Mucosa of rectum (tissue), 2 donors: ENCODE results near the gene NOB1.
A peak's percentile ranks its signal among the peaks of the same experiment; 100 is the strongest.
"Not testable (repeated sequence)": the region's sequence is repeated elsewhere in the genome, so short reads cannot be mapped to it uniquely, and the experiment has no call there.

Experiments
- H3K27ac ChIP-seq, 2 donors: one replicate each; pipeline ENCODE4 v1.7.0; 2013; ENCODE audit warnings: inconsistent platforms in 2 of 2, low read depth in 2 of 2, low read length in 2 of 2
- H3K27me3 ChIP-seq, 2 donors: one replicate each; pipeline ENCODE4 v1.7.0; 2013; ENCODE audit warnings: low read length in 2 of 2; ENCODE audit not compliant: control insufficient read depth in 2 of 2, insufficient read depth in 2 of 2
- H3K36me3 ChIP-seq, 2 donors: one replicate each; pipeline ENCODE4 v1.7.0; 2013; ENCODE audit warnings: low read length in 2 of 2; ENCODE audit not compliant: control insufficient read depth in 2 of 2, insufficient read depth in 2 of 2
- H3K4me1 ChIP-seq, 2 donors: one replicate each; pipeline ENCODE4 v1.7.0; 2013; ENCODE audit warnings: low read length in 2 of 2, mild to moderate bottlenecking in 1 of 2; ENCODE audit not compliant: control insufficient read depth in 2 of 2, insufficient read depth in 2 of 2
- H3K4me3 ChIP-seq, 2 donors: one replicate each; pipeline ENCODE4 v1.7.0; 2013; ENCODE audit warnings: low read length in 2 of 2
- H3K9ac ChIP-seq, 2 donors: one replicate each; pipeline ENCODE4 v1.7.0; 2013; ENCODE audit warnings: low read length in 2 of 2, low read depth in 1 of 2, mild to moderate bottlenecking in 1 of 2
- H3K9me3 ChIP-seq, 2 donors: one replicate each; pipeline ENCODE4 v1.7.0; 2013; ENCODE audit warnings: low read length in 2 of 2; ENCODE audit not compliant: control insufficient read depth in 2 of 2
- donor health status: healthy.
- donor health status: Normal muscosa, but diverticular disease.

NOB1 gene

GRCh38 chr16:69754469-69755310 lies at the start of gene NOB1:
Gene NOB1 (minus strand): TSS chr16:69754926. CDS start chr16:69754910, 16 bp downstream.
- Histone ChIP-seq H3K27ac (peak within 1 kb of the TSS; percentile 56 to 58), H3K4me3 (peak within 1 kb of the TSS; percentile 85 to 98), H3K9me3 (no peaks in the 10 kb centered on the region), H3K36me3 (peaks cover 0 to 11% of the 10 kb centered on the region in 2 donors), H3K4me1 (peaks cover 0 to 16% of the 10 kb centered on the region in 2 donors), H3K27me3 (no peaks in the 10 kb centered on the region), H3K9ac (peak within 1 kb of the TSS; percentile 76 to 90)

GRCh38 chr16:69804297-69804696 lies 49.6 kb upstream of the NOB1 start:
- no peak overlapping the region for H3K27ac ChIP-seq
- H3K9me3 ChIP-seq = no peaks in the 10 kb centered on the region
- H3K36me3 ChIP-seq = peaks cover 24 to 31% of the 10 kb centered on the region in 2 donors
- H3K27me3 ChIP-seq = no peaks in the 10 kb centered on the region
- no peaks in the 10 kb centered on the region for H3K4me1 ChIP-seq
- no peak overlapping the region for H3K9ac ChIP-seq
- no peak overlapping the region for H3K4me3 ChIP-seq

GRCh38 chr16:69799611-69800031 lies 44.9 kb upstream of the NOB1 start:
- peaks cover 25 to 32% of the 10 kb centered on the region in 2 donors for H3K36me3 ChIP-seq
- H3K27ac ChIP-seq = no peak overlapping the region
- H3K9ac ChIP-seq = no peak overlapping the region
- H3K27me3 ChIP-seq = no peaks in the 10 kb centered on the region
- H3K4me3 ChIP-seq = no peak overlapping the region
- H3K9me3 ChIP-seq = no peaks in the 10 kb centered on the region
- peaks cover 0 to 3% of the 10 kb centered on the region in 2 donors for H3K4me1 ChIP-seq

- H3K27me3 ChIP-seq = no peaks in the 10 kb centered on the region
- H3K4me3 ChIP-seq = no peak overlapping the region
- H3K27ac ChIP-seq = no peak overlapping the region
- H3K9ac ChIP-seq = no peak overlapping the region
- no peaks in the 10 kb centered on the region for H3K9me3 ChIP-seq
- peaks cover 0 to 3% of the 10 kb centered on the region in 2 donors for H3K4me1 ChIP-seq
- peaks cover 24 to 33% of the 10 kb centered on the region in 2 donors for H3K36me3 ChIP-seq
Measured at GRCh38 chr16:69798466-69798865, 43.7 kb upstream of the NOB1 start.

GRCh38 chr16:69796285-69797118 lies 41.8 kb upstream of the NOB1 start:
- peaks cover 0 to 3% of the 10 kb centered on the region in 2 donors for H3K4me1 ChIP-seq
- H3K9me3 ChIP-seq = no peaks in the 10 kb centered on the region
- no peaks in the 10 kb centered on the region for H3K27me3 ChIP-seq
- H3K27ac ChIP-seq = no peak overlapping the region
- H3K9ac ChIP-seq = no peak overlapping the region
- peak overlapping the region in 1 of 2 donors; percentile 11 for H3K4me3 ChIP-seq
- peaks cover 26 to 29% of the 10 kb centered on the region in 2 donors for H3K36me3 ChIP-seq

GRCh38 chr16:69794486-69794885 lies 39.8 kb upstream of the NOB1 start:
- Histone ChIP-seq H3K27me3 (no peaks in the 10 kb centered on the region), H3K36me3 (peaks cover 17 to 24% of the 10 kb centered on the region in 2 donors), H3K27ac (no peak overlapping the region), H3K9ac (no peak overlapping the region), H3K4me1 (peaks cover 0 to 3% of the 10 kb centered on the region in 2 donors), H3K4me3 (no peak overlapping the region), H3K9me3 (no peaks in the 10 kb centered on the region)

- Histone ChIP-seq H3K9me3 (no peaks in the 10 kb centered on the region), H3K9ac (no peak overlapping the region), H3K27me3 (no peaks in the 10 kb centered on the region), H3K36me3 (peaks cover 14 to 18% of the 10 kb centered on the region in 2 donors), H3K4me3 (no peak overlapping the region), H3K27ac (no peak overlapping the region), H3K4me1 (peaks cover 0 to 3% of the 10 kb centered on the region in 2 donors)
Measured at GRCh38 chr16:69793526-69793925, 38.8 kb upstream of the NOB1 start.

- not testable (repeated sequence) for H3K9ac ChIP-seq, H3K4me1 ChIP-seq
- H3K36me3 ChIP-seq = peaks cover 24 to 31% of the 10 kb centered on the region in 2 donors
Measured at GRCh38 chr16:69791391-69791847, 36.7 kb upstream of the NOB1 start.

GRCh38 chr16:69787883-69788282 lies 33.2 kb upstream of the NOB1 start:
- no peak overlapping the region for H3K9ac ChIP-seq
- no peak overlapping the region for H3K27ac ChIP-seq
- H3K9me3 ChIP-seq = no peaks in the 10 kb centered on the region
- no peaks in the 10 kb centered on the region for H3K27me3 ChIP-seq
- H3K4me1 ChIP-seq = peaks cover 2% of the 10 kb centered on the region in 2 donors
- H3K36me3 ChIP-seq = peaks cover 31 to 32% of the 10 kb centered on the region in 2 donors
- H3K4me3 ChIP-seq = no peak overlapping the region

More at GRCh38 chr16:69791391-69791847, 36.7 kb upstream of the NOB1 start:
- H3K4me3 ChIP-seq, H3K27me3 ChIP-seq, H3K9me3 ChIP-seq, H3K27ac ChIP-seq: not testable (repeated sequence)

GRCh38 chr16:69784586-69784985 lies 29.9 kb upstream of the NOB1 start:
- Histone ChIP-seq H3K36me3 (peaks cover 26 to 27% of the 10 kb centered on the region in 2 donors), H3K27ac (no peak overlapping the region), H3K27me3 (no peaks in the 10 kb centered on the region), H3K4me3 (no peak overlapping the region), H3K4me1 (peaks cover 2% of the 10 kb centered on the region in 2 donors), H3K9me3 (no peaks in the 10 kb centered on the region), H3K9ac (no peak overlapping the region)
